ENCODE data around the gene FBXL15. TPM values are rescaled to one million over a fixed set of nuclear protein-coding genes. Genes with fewer than 3 reads are reported as not detected.

Gene FBXL15
- total and polyA plus RNA-seq, 4 donors = 10.0 to 35.2 (median 24.3) TPM

DNA sequence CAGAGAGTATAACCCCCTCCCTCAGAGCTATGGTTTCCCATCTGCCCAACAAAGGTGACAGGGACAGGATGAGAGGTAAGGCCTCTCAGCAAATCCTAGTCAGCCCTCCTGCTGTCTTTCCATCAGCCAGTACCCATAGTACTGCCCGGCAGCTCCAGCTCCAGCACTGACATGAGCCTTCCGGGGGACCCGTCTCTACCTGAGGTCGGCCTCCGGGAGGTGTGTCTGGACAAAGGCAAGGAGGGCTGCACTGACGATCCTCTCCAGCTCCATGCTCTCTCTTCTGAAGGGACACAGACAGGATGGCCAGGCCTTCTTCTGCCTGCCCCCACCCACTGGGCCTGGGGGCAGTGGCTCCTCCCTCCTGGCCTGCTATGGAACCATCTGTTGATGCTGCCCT, 4.3 kb downstream of the FBXL15 start:
- WGBS (ENCODE audit: insufficient coverage) = 86% methylated on average over 6 of the region's 6 CpGs
- H3K9me3 ChIP-seq (ENCODE audit: control insufficient read depth, insufficient read depth, low read length) = no peaks in the 10 kb centered on the region
- DNase-seq (ENCODE audit: low read depth in 4 of 6, low spot score in 6 of 6) = no peak
- H3K27me3 ChIP-seq (ENCODE audit: control insufficient read depth, insufficient read depth, low read length) = no peaks in the 10 kb centered on the region
- peak overlapping the region; percentile 37 for H3K4me3 ChIP-seq (ENCODE audit: low read depth, low read length)
- H3K27ac ChIP-seq (ENCODE audit: low read depth, low read length) = peak overlapping the region; percentile 73
- H3K4me1 ChIP-seq (ENCODE audit: control insufficient read depth, insufficient read depth, low read length) = peaks cover 62% of the 10 kb centered on the region
- H3K36me3 ChIP-seq (ENCODE audit: control insufficient read depth, insufficient read depth, low read length) = peaks cover 37% of the 10 kb centered on the region

DNA sequence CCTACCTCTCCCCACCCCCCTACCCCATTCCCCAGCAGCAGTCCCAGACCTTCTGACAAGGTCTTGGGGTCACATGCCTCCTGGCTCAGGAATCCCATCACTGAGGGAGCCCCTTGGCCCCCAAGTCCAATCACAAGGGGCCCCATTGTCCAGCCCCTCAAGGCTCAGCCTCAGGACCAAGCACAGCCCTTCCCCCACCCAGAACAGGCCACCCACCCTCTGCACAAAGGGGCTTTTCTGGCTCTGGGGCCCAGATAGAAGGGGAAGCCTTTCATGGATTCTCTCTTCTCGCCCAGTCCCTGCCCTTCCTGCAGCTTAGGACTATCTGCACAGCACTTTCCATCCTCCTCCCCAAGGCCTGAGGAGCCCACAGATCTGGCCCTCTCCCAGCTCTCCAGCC, 4.8 kb downstream of the FBXL15 start:
- no peaks in the 10 kb centered on the region for H3K27me3 ChIP-seq (ENCODE audit: control insufficient read depth, insufficient read depth, low read length)
- peaks cover 57% of the 10 kb centered on the region for H3K4me1 ChIP-seq (ENCODE audit: control insufficient read depth, insufficient read depth, low read length)
- peak in 2 of 6 donors; percentile 11 to 63 for DNase-seq (ENCODE audit: low read depth in 4 of 6, low spot score in 6 of 6)
- H3K36me3 ChIP-seq (ENCODE audit: control insufficient read depth, insufficient read depth, low read length) = peaks cover 38% of the 10 kb centered on the region
- H3K4me3 ChIP-seq (ENCODE audit: low read depth, low read length) = no peak overlapping the region
- WGBS (ENCODE audit: insufficient coverage) = 27% methylated on average over 1 of the region's 1 CpG
- no peaks in the 10 kb centered on the region for H3K9me3 ChIP-seq (ENCODE audit: control insufficient read depth, insufficient read depth, low read length)
- peak overlapping the region; percentile 50 for H3K27ac ChIP-seq (ENCODE audit: low read depth, low read length)

GRCh38 chr10:102426803-102427287, 6.2 kb downstream of the FBXL15 start:
- Histone ChIP-seq H3K4me1 (ENCODE audit: control insufficient read depth, insufficient read depth, low read length) (peaks cover 58% of the 10 kb centered on the region), H3K36me3 (ENCODE audit: control insufficient read depth, insufficient read depth, low read length) (peaks cover 40% of the 10 kb centered on the region), H3K9me3 (ENCODE audit: control insufficient read depth, insufficient read depth, low read length) (no peaks in the 10 kb centered on the region), H3K27me3 (ENCODE audit: control insufficient read depth, insufficient read depth, low read length) (no peaks in the 10 kb centered on the region), H3K27ac (ENCODE audit: low read depth, low read length) (peak overlapping the region; percentile 50), H3K4me3 (ENCODE audit: low read depth, low read length) (no peak overlapping the region)
- DNase-seq (ENCODE audit: low read depth in 4 of 6, low spot score in 6 of 6) = no peak
- 94% methylated on average over 5 of the region's 7 CpGs for WGBS (ENCODE audit: insufficient coverage)

DNA sequence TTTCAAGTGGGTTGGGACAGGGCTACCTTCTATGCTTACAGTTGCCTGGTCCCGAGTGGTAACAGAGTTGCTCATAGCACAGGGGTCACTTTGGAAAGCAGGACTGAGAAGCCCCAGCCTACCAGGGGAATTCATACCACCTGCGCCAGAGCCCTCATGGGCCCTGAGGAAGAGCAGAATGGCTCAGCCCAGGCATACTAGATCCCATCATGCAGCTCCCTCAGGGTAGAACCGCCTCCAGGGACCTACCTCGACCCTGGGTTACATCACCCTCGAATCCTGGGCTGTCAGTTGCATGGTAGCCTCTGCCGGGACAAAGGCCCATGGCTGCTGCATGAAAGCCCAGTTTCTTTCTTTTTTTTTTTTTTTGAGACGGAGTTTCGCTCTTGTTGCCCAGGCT, 8.8 kb downstream of the FBXL15 start:
- H3K36me3 ChIP-seq (ENCODE audit: control insufficient read depth, insufficient read depth, low read length) = peaks cover 19% of the 10 kb centered on the region
- peaks cover 49% of the 10 kb centered on the region for H3K4me1 ChIP-seq (ENCODE audit: control insufficient read depth, insufficient read depth, low read length)
- DNase-seq (ENCODE audit: low read depth in 4 of 6, low spot score in 6 of 6) = no peak
- WGBS (ENCODE audit: insufficient coverage) = 81% methylated on average over 6 of the region's 8 CpGs
- H3K9me3 ChIP-seq (ENCODE audit: control insufficient read depth, insufficient read depth, low read length) = no peaks in the 10 kb centered on the region
- peaks cover 10% of the 10 kb centered on the region for H3K27me3 ChIP-seq (ENCODE audit: control insufficient read depth, insufficient read depth, low read length)
- no peak overlapping the region for H3K27ac ChIP-seq (ENCODE audit: low read depth, low read length)
- no peak overlapping the region for H3K4me3 ChIP-seq (ENCODE audit: low read depth, low read length)

- H3K4me3 ChIP-seq (ENCODE audit: low read depth, low read length) = peak overlapping the region; percentile 97
- peaks cover 37% of the 10 kb centered on the region for H3K4me1 ChIP-seq (ENCODE audit: control insufficient read depth, insufficient read depth, low read length)
- 22% methylated on average over 4 of the region's 4 CpGs for WGBS (ENCODE audit: insufficient coverage)
- no peaks in the 10 kb centered on the region for H3K9me3 ChIP-seq (ENCODE audit: control insufficient read depth, insufficient read depth, low read length)
- DNase-seq (ENCODE audit: low read depth in 4 of 6, low spot score in 6 of 6) = no peak
- H3K27ac ChIP-seq (ENCODE audit: low read depth, low read length) = peak overlapping the region; percentile 90
- peaks cover 24% of the 10 kb centered on the region for H3K27me3 ChIP-seq (ENCODE audit: control insufficient read depth, insufficient read depth, low read length)
- H3K36me3 ChIP-seq (ENCODE audit: control insufficient read depth, insufficient read depth, low read length) = peaks cover 3% of the 10 kb centered on the region
These were observed 11.0 kb downstream of the FBXL15 start for GRCh38 chr10:102431452-102432124.

GRCh38 chr10:102432162-102432950, 11.7 kb downstream of the FBXL15 start, which contains the start of gene CUEDC2:
Gene CUEDC2 (minus strand): TSS chr10:102432574. CDS start chr10:102425188, 7,386 bp downstream.
- WGBS (ENCODE audit: insufficient coverage) = 0% methylated on average over 43 of the region's 52 CpGs
- Histone ChIP-seq H3K4me3 (ENCODE audit: low read depth, low read length) (peak within 1 kb of the TSS; percentile 97), H3K9me3 (ENCODE audit: control insufficient read depth, insufficient read depth, low read length) (no peaks in the 10 kb centered on the region), H3K27me3 (ENCODE audit: control insufficient read depth, insufficient read depth, low read length) (peaks cover 24% of the 10 kb centered on the region), H3K36me3 (ENCODE audit: control insufficient read depth, insufficient read depth, low read length) (peaks cover 3% of the 10 kb centered on the region), H3K27ac (ENCODE audit: low read depth, low read length) (peak within 1 kb of the TSS; percentile 90), H3K4me1 (ENCODE audit: control insufficient read depth, insufficient read depth, low read length) (peaks cover 35% of the 10 kb centered on the region)
- DNase-seq (ENCODE audit: low read depth in 4 of 6, low spot score in 6 of 6) = peak; percentile 96 to 99 (median 98)

- DNase-seq (ENCODE audit: low read depth in 4 of 6, low spot score in 6 of 6) = no peak
- no peak overlapping the region for H3K27ac ChIP-seq (ENCODE audit: low read depth, low read length)
- H3K4me3 ChIP-seq (ENCODE audit: low read depth, low read length) = no peak overlapping the region
- peaks cover 3% of the 10 kb centered on the region for H3K36me3 ChIP-seq (ENCODE audit: control insufficient read depth, insufficient read depth, low read length)
- H3K4me1 ChIP-seq (ENCODE audit: control insufficient read depth, insufficient read depth, low read length) = peaks cover 35% of the 10 kb centered on the region
- 63% methylated on average over 4 of the region's 5 CpGs for WGBS (ENCODE audit: insufficient coverage)
- peaks cover 24% of the 10 kb centered on the region for H3K27me3 ChIP-seq (ENCODE audit: control insufficient read depth, insufficient read depth, low read length)
- no peaks in the 10 kb centered on the region for H3K9me3 ChIP-seq (ENCODE audit: control insufficient read depth, insufficient read depth, low read length)
These were observed 13.0 kb downstream of the FBXL15 start for GRCh38 chr10:102433619-102434046.

DNA sequence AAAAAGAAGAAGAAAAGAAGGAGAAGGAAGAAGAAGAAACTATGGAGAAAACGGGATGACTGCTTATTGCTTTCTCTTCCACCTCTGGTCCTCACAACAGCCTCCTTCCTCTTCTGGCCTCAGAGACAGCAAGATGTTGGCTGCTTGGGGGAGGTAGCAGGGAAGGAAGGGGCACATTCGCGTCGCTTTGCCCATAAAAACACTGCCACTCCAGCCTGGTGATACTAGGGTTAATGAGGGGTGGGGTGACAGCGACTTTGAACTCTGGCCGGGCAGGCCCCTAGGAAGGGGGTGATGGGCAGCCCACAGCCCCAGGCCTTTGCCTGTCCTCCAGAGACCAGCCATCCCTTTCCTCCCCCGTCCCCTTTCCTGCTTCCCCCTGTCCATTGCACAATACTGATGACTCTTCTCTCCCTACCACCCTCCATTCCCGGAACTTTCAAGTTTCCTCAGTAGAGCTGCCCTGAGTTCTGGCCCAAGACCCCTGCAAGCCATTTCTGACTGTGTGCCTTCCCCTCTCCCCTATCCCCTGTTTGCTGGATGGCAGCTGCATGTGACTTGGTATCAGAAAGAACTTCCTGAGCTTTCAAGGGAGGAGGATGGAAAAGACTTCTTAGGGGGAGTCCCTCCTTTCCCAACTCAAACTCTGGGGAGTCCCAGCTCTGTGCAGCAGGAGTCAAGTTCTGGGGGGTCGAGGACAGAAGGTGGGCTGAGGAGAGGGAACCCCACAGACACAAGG, 13.9 kb downstream of the FBXL15 start:
- WGBS (ENCODE audit: insufficient coverage) = 10% methylated on average over 3 of the region's 9 CpGs
- Histone ChIP-seq H3K27me3 (ENCODE audit: control insufficient read depth, insufficient read depth, low read length) (peaks cover 24% of the 10 kb centered on the region), H3K27ac (ENCODE audit: low read depth, low read length) (peak overlapping the region; percentile 36), H3K4me3 (ENCODE audit: low read depth, low read length) (no peak overlapping the region), H3K9me3 (ENCODE audit: control insufficient read depth, insufficient read depth, low read length) (no peaks in the 10 kb centered on the region), H3K4me1 (ENCODE audit: control insufficient read depth, insufficient read depth, low read length) (peaks cover 35% of the 10 kb centered on the region), H3K36me3 (ENCODE audit: control insufficient read depth, insufficient read depth, low read length) (peaks cover 3% of the 10 kb centered on the region)
- no peak for DNase-seq (ENCODE audit: low read depth in 4 of 6, low spot score in 6 of 6)

GRCh38 chr10:102435133-102435497, 14.5 kb downstream of the FBXL15 start:
- WGBS (ENCODE audit: insufficient coverage) = 35% methylated on average over 2 of the region's 5 CpGs
- H3K27me3 ChIP-seq (ENCODE audit: control insufficient read depth, insufficient read depth, low read length) = peaks cover 24% of the 10 kb centered on the region

More at GRCh38 chr10:102435133-102435497, 14.5 kb downstream of the FBXL15 start:
- H3K4me3 ChIP-seq (ENCODE audit: low read depth, low read length) = no peak overlapping the region
- H3K27ac ChIP-seq (ENCODE audit: low read depth, low read length) = peak overlapping the region; percentile 36
- H3K36me3 ChIP-seq (ENCODE audit: control insufficient read depth, insufficient read depth, low read length) = peaks cover 3% of the 10 kb centered on the region
- H3K4me1 ChIP-seq (ENCODE audit: control insufficient read depth, insufficient read depth, low read length) = peaks cover 35% of the 10 kb centered on the region
- DNase-seq (ENCODE audit: low read depth in 4 of 6, low spot score in 6 of 6) = no peak
- H3K9me3 ChIP-seq (ENCODE audit: control insufficient read depth, insufficient read depth, low read length) = no peaks in the 10 kb centered on the region

Data from spinal cord (tissue), 10 donors.